Panc1 (cell line): ENCODE data around the gene TMEM127.

Source experiments
- POLR2AphosphoS5 ChIP-seq: IDR thresholded peaks from 2 replicates; pipeline ENCODE4 v1.6.1; 2012; ENCODE audit warnings: mild to moderate bottlenecking, low read depth, low read length, moderate library complexity
- REST ChIP-seq, 2 experiments: IDR thresholded peaks; 2 replicates each; pipeline ENCODE4 v1.6.1; 2011 to 2012; ENCODE audit warnings: low read depth in 2 of 2, control low read depth in 1 of 2, low read length in 1 of 2, mild to moderate bottlenecking in 1 of 2, moderate library complexity in 1 of 2; ENCODE audit not compliant: insufficient read depth in 1 of 2

GRCh38 chr2:96207774-96208142 is 58.0 kb downstream of the TMEM127 start:
- TF ChIP-seq POLR2AphosphoS5 (no peak), REST (IDR thresholded peaks at IDR 0.05; ENCODE audit: insufficient read depth in 1 of 2, low read depth in 2 of 2, low read length in 1 of 2) (no peak)
